GM08714 (cell line): Measurements from ENCODE around the gene PRDM4.

Source experiments
- H3K4me3 ChIP-seq: fragments of 200-500 bp; sonication (Bioruptor generic); 2 replicates; pipeline ENCODE4 v1.5.1; 2014; ENCODE audit warnings: mild to moderate bottlenecking, low read length, inconsistent platforms
- ZNF274 ChIP-seq: IDR thresholded peaks from 2 replicates; pipeline ENCODE4 v1.6.1; 2012; ENCODE audit warnings: mild to moderate bottlenecking, low read depth, low read length

Gene PRDM4

GRCh38 chr12:107779077-107779831 lies 18.3 kb upstream of the PRDM4 start:
- TF ChIP-seq ZNF274 = no peak
- no peak overlapping the region; the same call in 1 of the 2 replicates for H3K4me3 ChIP-seq

- no peak overlapping the region for H3K4me3 ChIP-seq
- TF ChIP-seq ZNF274 = no peak
Observed at GRCh38 chr12:107778383-107779025, 17.6 kb upstream of the PRDM4 start.

GRCh38 chr12:107776171-107776570 lies 15.2 kb upstream of the PRDM4 start:
- no peak for TF ChIP-seq ZNF274
- H3K4me3 ChIP-seq = no peak overlapping the region

- TF ChIP-seq ZNF274 = no peak
- no peak overlapping the region for H3K4me3 ChIP-seq
Observed at GRCh38 chr12:107775093-107775721, 14.3 kb upstream of the PRDM4 start.

GRCh38 chr12:107774349-107775029 lies 13.6 kb upstream of the PRDM4 start, which contains the start of gene ASCL4:
TSS of gene ASCL4 (plus strand) at chr12:107774704. CDS start at chr12:107775219, 515 bp downstream.
- TF ChIP-seq ZNF274 = no peak
- no peak within 1 kb of the TSS for H3K4me3 ChIP-seq

GRCh38 chr12:107767466-107767865 lies 6.5 kb upstream of the PRDM4 start:
- no peak for TF ChIP-seq ZNF274
- H3K4me3 ChIP-seq = no peak overlapping the region

GRCh38 chr12:107765316-107765715 lies 4.4 kb upstream of the PRDM4 start:
- TF ChIP-seq ZNF274 = no peak
- H3K4me3 ChIP-seq = no peak overlapping the region

- TF ChIP-seq ZNF274 = no peak
- no peak overlapping the region for H3K4me3 ChIP-seq
Observed at GRCh38 chr12:107764626-107765025, 3.7 kb upstream of the PRDM4 start.

- TF ChIP-seq ZNF274 = no peak
- H3K4me3 ChIP-seq = no peak overlapping the region
Observed at GRCh38 chr12:107762874-107763273, 1.9 kb upstream of the PRDM4 start.

GRCh38 chr12:107761502-107761904 lies 566 bp upstream of the PRDM4 start:
- TF ChIP-seq ZNF274 = no peak
- peak overlapping the region; percentile 75 for H3K4me3 ChIP-seq

GRCh38 chr12:107760207-107760808 lies 629 bp downstream of the PRDM4 start:
- peak overlapping the region; percentile 83 for H3K4me3 ChIP-seq
- no peak for TF ChIP-seq ZNF274

- no peak for TF ChIP-seq ZNF274
- peak overlapping the region; percentile 83; the same call in 1 of the 2 replicates for H3K4me3 ChIP-seq
Observed at GRCh38 chr12:107759410-107759809, 1.5 kb downstream of the PRDM4 start.

- no peak for TF ChIP-seq ZNF274
- no peak overlapping the region for H3K4me3 ChIP-seq
Observed at GRCh38 chr12:107749083-107749482, 11.9 kb downstream of the PRDM4 start.

- H3K4me3 ChIP-seq = no peak overlapping the region
- no peak for TF ChIP-seq ZNF274
Observed at GRCh38 chr12:107748472-107748871, 12.5 kb downstream of the PRDM4 start.
